ENCODE measurements around the gene GPC5.
"Not testable (repeated sequence)": the region's sequence is repeated elsewhere in the genome, so short reads cannot be mapped to it uniquely, and the experiment has no call there.

Gene GPC5

GRCh38 chr13:91725646-91726045 lies 327.2 kb downstream of the GPC5 start:
- FAIRE-seq, result no peak

- FAIRE-seq, result no peak
Observed at GRCh38 chr13:91726671-91727070, 328.2 kb downstream of the GPC5 start.

GRCh38 chr13:91729859-91730258 lies 331.4 kb downstream of the GPC5 start:
- no peak for FAIRE-seq

GRCh38 chr13:91739751-91740150 lies 341.3 kb downstream of the GPC5 start:
- no peak for FAIRE-seq

GRCh38 chr13:91740756-91741155 lies 342.3 kb downstream of the GPC5 start:
- FAIRE-seq, result no peak

GRCh38 chr13:91741925-91742324 lies 343.5 kb downstream of the GPC5 start:
- FAIRE-seq, result no peak

GRCh38 chr13:91744284-91744683 lies 345.9 kb downstream of the GPC5 start:
- no peak for FAIRE-seq

GRCh38 chr13:91745967-91746366 lies 347.5 kb downstream of the GPC5 start:
- FAIRE-seq, result no peak

- FAIRE-seq, result no peak
Observed at GRCh38 chr13:91747186-91747585, 348.8 kb downstream of the GPC5 start.

GRCh38 chr13:91748416-91749089 lies 350.1 kb downstream of the GPC5 start:
- no peak for FAIRE-seq

- FAIRE-seq, result no peak
Observed at GRCh38 chr13:91758724-91759123, 360.3 kb downstream of the GPC5 start.

GRCh38 chr13:91762957-91763356 lies 364.5 kb downstream of the GPC5 start:
- no peak for FAIRE-seq

- no peak for FAIRE-seq
Observed at GRCh38 chr13:91764527-91764926, 366.1 kb downstream of the GPC5 start.

GRCh38 chr13:91767651-91768050 lies 369.2 kb downstream of the GPC5 start:
- no peak for FAIRE-seq

- no peak for FAIRE-seq
Observed at GRCh38 chr13:91768746-91769145, 370.3 kb downstream of the GPC5 start.

GRCh38 chr13:91771229-91771628 lies 372.8 kb downstream of the GPC5 start:
- no peak for FAIRE-seq

- no peak for FAIRE-seq
Observed at GRCh38 chr13:91773591-91774227, 375.3 kb downstream of the GPC5 start.

GRCh38 chr13:91774397-91774796 lies 376.0 kb downstream of the GPC5 start:
- no peak for FAIRE-seq

- FAIRE-seq, result no peak
Observed at GRCh38 chr13:91776611-91777193, 378.3 kb downstream of the GPC5 start.

GRCh38 chr13:91778123-91778522 lies 379.7 kb downstream of the GPC5 start:
- FAIRE-seq, result no peak

- not testable (repeated sequence) for FAIRE-seq
Observed at GRCh38 chr13:91781982-91782691, 383.7 kb downstream of the GPC5 start.

GRCh38 chr13:91785431-91786119 lies 387.2 kb downstream of the GPC5 start:
- FAIRE-seq, result no peak

GRCh38 chr13:91792054-91792453 lies 393.6 kb downstream of the GPC5 start:
- FAIRE-seq, result no peak
